Upper lobe of left lung (tissue), 6 donors: ENCODE results near the gene EHD2. TPM values are rescaled to one million over a fixed set of nuclear protein-coding genes. Genes with fewer than 3 reads are reported as not detected.
A peak's percentile ranks its signal among the peaks of the same experiment; 100 is the strongest.

Source experiments
- ATAC-seq, 2 donors: fragments of 200-7000 bp; cut with Tn5 transposase; one replicate each; pipeline ENCODE4 v1.9.1; 2022; ENCODE audit warnings: mild to moderate bottlenecking in 2 of 2, moderate library complexity in 2 of 2; ENCODE audit not compliant: low FRiP score in 2 of 2
- DNase-seq, 2 donors: peaks; one replicate each; pipeline ENCODE4 v3.0.0-alpha.2; 2019 to 2020
- H3K27ac ChIP-seq, 4 donors: fragments of 200-600 bp; sonication (generic); one replicate each; pipeline ENCODE4 v1.5.1; 2016 to 2019
- H3K27me3 ChIP-seq, 4 donors: fragments of 200-600 bp; sonication (generic); one replicate each; pipeline ENCODE4 v1.5.1; 2017 to 2019
- H3K36me3 ChIP-seq, 4 donors: fragments of 200-600 bp; sonication (generic); one replicate each; pipeline ENCODE4 v1.5.1; 2016 to 2019
- H3K4me1 ChIP-seq, 4 donors: fragments of 200-600 bp; sonication (generic); one replicate each; pipeline ENCODE4 v1.5.1; 2018 to 2019
- H3K4me3 ChIP-seq, 4 donors: fragments of 200-600 bp; sonication (generic); one replicate each; pipeline ENCODE4 v1.5.1; 2017 to 2019; ENCODE audit warnings: mild to moderate bottlenecking in 2 of 4, moderate library complexity in 1 of 4
- H3K9me3 ChIP-seq, 4 donors: fragments of 200-600 bp; sonication (generic); one replicate each; pipeline ENCODE4 v1.5.1; 2018 to 2019
- CTCF ChIP-seq, 6 experiments: fragments of 450-650 bp in 4 of 6; fragments of 200-600 bp in 2 of 6; sonication (generic) in 2 of 6; IDR thresholded peaks; one replicate each; pipeline ENCODE4 v1.5.1; 2016 to 2019; ENCODE audit warnings: antibody characterized with exemption in 6 of 6
- EP300 ChIP-seq, 4 donors: sonication (generic); formaldehyde crosslinking; IDR thresholded peaks; one replicate each; pipeline ENCODE4 v1.5.1; 2017; ENCODE audit warnings: antibody characterized with exemption in 4 of 4, control low read depth in 2 of 4
- POLR2A ChIP-seq, 4 donors: fragments of 450-650 bp; IDR thresholded peaks; one replicate each; pipeline ENCODE4 v1.5.1; 2016 to 2017; ENCODE audit warnings: antibody characterized with exemption in 4 of 4, mild to moderate bottlenecking in 2 of 4
- POLR2AphosphoS5 ChIP-seq, 2 donors: sonication (generic); formaldehyde crosslinking; IDR thresholded peaks; one replicate each; pipeline ENCODE4 v1.5.1; 2017; ENCODE audit warnings: antibody characterized with exemption in 2 of 2
- WGBS, 2 donors: methylation state at CpG; one replicate each; pipeline ENCODE4 v1.1.5; 2017 to 2018; 5-methylcytosine and 5-hydroxymethylcytosine counted together
- total RNA-seq, 6 donors: library from RNA; depleted of rRNA in 4 of 6; stranded (reverse); fragments of >200 nt in 4 of 6; gene quantifications; one replicate each; pipeline versions ENCODE4 v1.1.0 to v1.2.1, GENCODE V29; 2016 to 2021
- donor health status: DM: no; HTN: no; CAD: no; lungs with moderate emphysema.
- donor health status: DM: no; HTN: yes; CAD: no; lungs with severe emphysema.

Gene EHD2
- total RNA-seq, 6 donors from 2014 or later: 80.7 to 426 (median 181) TPM

GRCh38 chr19:47752440-47753211 is 39.4 kb downstream of the EHD2 start:
- Histone ChIP-seq H3K36me3 (peaks cover 59 to 99% (median 95%) of the 10 kb centered on the region in 4 donors), H3K27ac (no peak overlapping the region), H3K4me1 (peaks cover 0 to 5% (median 3%) of the 10 kb centered on the region in 4 donors), H3K27me3 (no peaks in the 10 kb centered on the region), H3K9me3 (no peaks in the 10 kb centered on the region), H3K4me3 (no peak overlapping the region)
- DNase-seq (peak in 1 of 2 donors; percentile 74), ATAC-seq (no peak)
- TF ChIP-seq POLR2A (IDR thresholded peaks at IDR 0.05) (no peak), EP300 (IDR thresholded peaks at IDR 0.05) (no peak), POLR2AphosphoS5 (IDR thresholded peaks at IDR 0.05) (no peak), CTCF (IDR thresholded peaks at IDR 0.05) (no peak)
- 87 to 95% methylated on average over 25 to 27 of the region's 27 CpGs for WGBS, 2 donors

GRCh38 chr19:47754206-47755064 is 41.2 kb downstream of the EHD2 start:
- H3K36me3 ChIP-seq: peaks cover 59 to 99% (median 89%) of the 10 kb centered on the region in 4 donors
- H3K9me3 ChIP-seq: no peaks in the 10 kb centered on the region
- H3K27ac ChIP-seq: no peak overlapping the region
- ATAC-seq (no peak), DNase-seq (peak in 1 of 2 donors; percentile 74)
- WGBS, 2 donors: 95 to 97% methylated on average over 18 to 32 of the region's 37 CpGs
- no peak overlapping the region for H3K4me3 ChIP-seq
- TF ChIP-seq EP300 (IDR thresholded peaks at IDR 0.05) (no peak), POLR2A (IDR thresholded peaks at IDR 0.05) (no peak), POLR2AphosphoS5 (IDR thresholded peaks at IDR 0.05) (no peak), CTCF (IDR thresholded peaks at IDR 0.05) (no peak)
- H3K27me3 ChIP-seq: no peaks in the 10 kb centered on the region
- H3K4me1 ChIP-seq: peaks cover 0 to under 1% (median 0%) of the 10 kb centered on the region in 4 donors

GRCh38 chr19:47755065-47755761 is 42.0 kb downstream of the EHD2 start:
- no peaks in the 10 kb centered on the region for H3K9me3 ChIP-seq
- 91 to 96% methylated on average over 23 to 31 of the region's 36 CpGs for WGBS, 2 donors
- ATAC-seq (no peak), DNase-seq (peak in 1 of 2 donors; percentile 79)
- H3K36me3 ChIP-seq: peaks cover 52 to 99% (median 82%) of the 10 kb centered on the region in 4 donors
- TF ChIP-seq POLR2AphosphoS5 (IDR thresholded peaks at IDR 0.05) (no peak), EP300 (IDR thresholded peaks at IDR 0.05) (no peak), POLR2A (IDR thresholded peaks at IDR 0.05) (no peak), CTCF (IDR thresholded peaks at IDR 0.05) (no peak)
- H3K27me3 ChIP-seq: no peaks in the 10 kb centered on the region
- H3K4me3 ChIP-seq: no peak overlapping the region
- no peak overlapping the region for H3K27ac ChIP-seq
- H3K4me1 ChIP-seq: no peaks in the 10 kb centered on the region

GRCh38 chr19:47755762-47756626 is 42.8 kb downstream of the EHD2 start:
- no peak for TF ChIP-seq EP300 (IDR thresholded peaks at IDR 0.05)
- TF ChIP-seq CTCF (IDR thresholded peaks at IDR 0.05): no peak
- TF ChIP-seq POLR2A (IDR thresholded peaks at IDR 0.05): no peak
- Histone ChIP-seq H3K4me3 (no peak overlapping the region), H3K36me3 (peaks cover 51 to 96% (median 74%) of the 10 kb centered on the region in 4 donors), H3K4me1 (no peaks in the 10 kb centered on the region), H3K9me3 (no peaks in the 10 kb centered on the region), H3K27me3 (no peaks in the 10 kb centered on the region), H3K27ac (no peak overlapping the region)
- 89 to 96% methylated on average over 16 to 17 of the region's 28 CpGs for WGBS, 2 donors
- ATAC-seq: no peak
- peak in 1 of 2 donors; percentile 74 for DNase-seq
